Hepatocyte (in vitro differentiated cells): ENCODE results near the gene CALHM1.

ENCODE experiments used
- CTCF ChIP-seq: fragments of 200-600 bp; sonication (generic); IDR thresholded peaks from 2 replicates; pipeline ENCODE4 v1.5.1; 2016; ENCODE audit warnings: antibody characterized with exemption, mild to moderate bottlenecking; ENCODE audit not compliant: poor library complexity
- EZH2 ChIP-seq: fragments of 200-600 bp; sonication (generic); IDR thresholded peaks from 2 replicates; pipeline ENCODE4 v1.6.1; 2016; ENCODE audit warnings: antibody characterized with exemption, mild to moderate bottlenecking, borderline replicate concordance

- TF ChIP-seq CTCF = no peak
- no peak for TF ChIP-seq EZH2
Measured at GRCh38 chr10:103439776-103440175, 18.9 kb downstream of the CALHM1 start.
